ENCODE data around the gene EFCC1.

Gene EFCC1

DNA sequence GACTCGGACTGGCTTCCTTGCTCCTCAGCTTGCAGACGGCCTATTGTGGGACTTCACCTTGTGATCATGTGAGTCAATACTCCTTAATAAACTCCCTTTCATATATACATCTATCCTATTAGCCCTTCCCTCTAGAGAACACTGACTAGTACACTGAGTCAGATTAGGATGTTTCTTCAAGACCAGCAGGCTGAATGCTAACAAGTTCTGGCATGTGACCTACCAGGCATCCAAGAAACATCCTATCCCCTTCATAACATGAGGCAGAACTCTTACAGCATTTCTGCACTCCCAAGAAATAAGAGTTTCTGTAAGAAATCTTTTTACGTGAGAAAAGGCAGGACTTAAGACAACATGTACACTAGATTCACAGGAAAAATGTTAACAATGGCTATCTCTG, 16.5 kb upstream of the EFCC1 start:
- in situ Hi-C loops (cut with MboI; ENCODE audit: low pct_unique_long_range_greater_than_20kb, low sequenced_read_pairs, unreplicated experiment) = no loop called here
- DNase-seq (ENCODE audit: low spot score) = no peak
- TF ChIP-seq, protein P1, sequence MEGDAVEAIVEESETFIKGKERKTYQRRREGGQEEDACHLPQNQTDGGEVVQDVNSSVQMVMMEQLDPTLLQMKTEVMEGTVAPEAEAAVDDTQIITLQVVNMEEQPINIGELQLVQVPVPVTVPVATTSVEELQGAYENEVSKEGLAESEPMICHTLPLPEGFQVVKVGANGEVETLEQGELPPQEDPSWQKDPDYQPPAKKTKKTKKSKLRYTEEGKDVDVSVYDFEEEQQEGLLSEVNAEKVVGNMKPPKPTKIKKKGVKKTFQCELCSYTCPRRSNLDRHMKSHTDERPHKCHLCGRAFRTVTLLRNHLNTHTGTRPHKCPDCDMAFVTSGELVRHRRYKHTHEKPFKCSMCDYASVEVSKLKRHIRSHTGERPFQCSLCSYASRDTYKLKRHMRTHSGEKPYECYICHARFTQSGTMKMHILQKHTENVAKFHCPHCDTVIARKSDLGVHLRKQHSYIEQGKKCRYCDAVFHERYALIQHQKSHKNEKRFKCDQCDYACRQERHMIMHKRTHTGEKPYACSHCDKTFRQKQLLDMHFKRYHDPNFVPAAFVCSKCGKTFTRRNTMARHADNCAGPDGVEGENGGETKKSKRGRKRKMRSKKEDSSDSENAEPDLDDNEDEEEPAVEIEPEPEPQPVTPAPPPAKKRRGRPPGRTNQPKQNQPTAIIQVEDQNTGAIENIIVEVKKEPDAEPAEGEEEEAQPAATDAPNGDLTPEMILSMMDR (IDR thresholded peaks at IDR 0.05; ENCODE audit: extremely low read depth, insufficient read depth, missing control alignments) = no peak

DNA sequence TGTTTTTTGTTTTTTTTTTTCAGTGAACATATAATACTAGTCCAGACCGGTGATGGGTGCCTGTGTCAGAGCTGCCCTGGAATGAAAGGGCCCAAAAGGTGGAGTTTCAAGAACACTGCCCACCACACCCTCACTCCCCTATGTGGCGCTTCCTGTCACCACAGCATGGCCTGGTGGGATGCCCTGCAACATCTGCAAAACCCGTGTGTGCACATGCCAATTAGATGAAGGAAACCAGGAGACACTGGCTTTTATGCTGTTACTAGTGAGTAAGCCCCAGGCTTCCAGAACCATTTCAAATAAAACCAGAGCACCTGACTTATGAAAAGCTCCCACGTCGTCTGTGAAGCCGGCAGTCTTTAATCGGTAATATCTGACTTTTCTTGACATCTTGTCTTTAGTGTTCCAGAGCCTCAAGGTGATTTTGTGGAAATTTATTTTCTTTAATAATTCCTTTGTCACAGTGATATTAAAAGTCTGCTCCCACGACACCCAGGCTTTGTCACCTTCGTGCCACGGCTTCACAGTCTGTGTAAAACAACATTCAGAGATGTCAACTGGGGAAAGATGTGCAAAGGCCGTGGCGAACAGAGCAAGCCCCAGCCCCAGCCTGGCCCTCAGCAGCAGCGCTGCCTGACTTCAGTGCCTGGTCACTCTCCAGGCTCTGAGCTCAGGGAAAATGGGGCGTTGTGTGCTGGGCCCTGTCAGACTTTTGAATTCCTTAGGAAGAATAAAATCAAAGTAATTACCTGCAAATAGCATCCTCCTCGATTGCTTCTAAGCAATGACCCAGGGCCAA, 13.6 kb upstream of the EFCC1 start:
- in situ Hi-C loops (cut with MboI; ENCODE audit: low pct_unique_long_range_greater_than_20kb, low sequenced_read_pairs, unreplicated experiment) = no loop called here
- DNase-seq (ENCODE audit: low spot score) = no peak
- TF ChIP-seq, protein P1 (IDR thresholded peaks at IDR 0.05; ENCODE audit: extremely low read depth, insufficient read depth, missing control alignments) = no peak

- DNase-seq (ENCODE audit: low spot score) = no peak
- in situ Hi-C loops (cut with MboI; ENCODE audit: low pct_unique_long_range_greater_than_20kb, low sequenced_read_pairs, unreplicated experiment) = no loop called here
- TF ChIP-seq, protein P1 (IDR thresholded peaks at IDR 0.05; ENCODE audit: extremely low read depth, insufficient read depth, missing control alignments) = no peak
These were observed 12.8 kb upstream of the EFCC1 start for GRCh38 chr3:128988286-128988685.

GRCh38 chr3:128991355-128991895, 9.7 kb upstream of the EFCC1 start:
- DNase-seq (ENCODE audit: low spot score) = no peak
- in situ Hi-C loops (cut with MboI; ENCODE audit: low pct_unique_long_range_greater_than_20kb, low sequenced_read_pairs, unreplicated experiment) = no loop called here

GRCh38 chr3:128992926-128993460, 8.1 kb upstream of the EFCC1 start:
- no peak for DNase-seq (ENCODE audit: low spot score)
- TF ChIP-seq, protein P1 (IDR thresholded peaks at IDR 0.05; ENCODE audit: extremely low read depth, insufficient read depth, missing control alignments) = no peak
- in situ Hi-C loops (cut with MboI; ENCODE audit: low pct_unique_long_range_greater_than_20kb, low sequenced_read_pairs, unreplicated experiment) = no loop called here

More at GRCh38 chr3:128991355-128991895, 9.7 kb upstream of the EFCC1 start:
- TF ChIP-seq, protein P1 (IDR thresholded peaks at IDR 0.05; ENCODE audit: extremely low read depth, insufficient read depth, missing control alignments) = no peak

DNA sequence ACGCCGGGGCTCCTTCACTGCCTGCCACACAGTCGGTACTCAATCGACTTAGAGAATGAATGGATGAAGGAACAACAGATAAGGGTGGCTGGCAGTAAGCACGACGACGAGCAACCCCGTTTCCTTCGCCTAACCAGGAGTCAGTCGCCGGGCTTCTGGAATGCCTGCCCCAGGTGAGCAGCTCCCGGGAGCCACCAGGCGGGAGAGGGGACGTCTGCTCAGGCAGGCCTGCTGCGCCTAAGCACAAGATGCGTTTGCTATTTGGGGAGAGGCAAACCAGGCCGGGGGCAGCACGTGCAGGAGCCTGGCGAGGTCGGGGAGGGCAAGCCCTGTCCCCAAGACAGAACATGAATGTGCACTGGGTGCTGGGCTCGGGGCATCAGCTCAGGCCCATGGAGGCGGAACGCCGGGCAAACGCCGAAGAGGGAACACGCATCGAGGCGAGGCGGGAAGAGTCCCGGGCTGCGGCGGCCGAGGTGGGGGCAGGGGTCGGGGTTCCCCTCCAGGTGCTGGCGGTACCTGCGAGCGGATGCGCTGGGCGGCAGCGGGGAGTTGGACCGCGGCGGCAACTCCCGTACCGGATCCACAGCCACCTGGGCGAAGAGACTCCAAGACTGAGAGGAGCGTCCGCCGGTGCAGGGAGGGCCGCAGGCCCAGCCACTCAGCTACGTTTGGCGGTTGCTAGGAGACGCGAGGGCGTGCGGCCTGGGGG, 7.5 kb upstream of the EFCC1 start, which contains the start of gene CFAP92:
Gene CFAP92, minus strand, starts transcription at position 616 of the 712 bp plus-strand sequence. CDS start 772 bp downstream, outside the sequence.
- in situ Hi-C loops (cut with MboI; ENCODE audit: low pct_unique_long_range_greater_than_20kb, low sequenced_read_pairs, unreplicated experiment) = no loop called here
- TF ChIP-seq, protein P1 (IDR thresholded peaks at IDR 0.05; ENCODE audit: extremely low read depth, insufficient read depth, missing control alignments) = no peak
- DNase-seq (ENCODE audit: low spot score) = peak; percentile 94
